Left hindlimb (tissue), 1 donor: ENCODE data around the gene CCDC69.
"Not testable (repeated sequence)": the region's sequence is repeated elsewhere in the genome, so short reads cannot be mapped to it uniquely, and the experiment has no call there.

Experiments used
- DNase-seq: peaks from one replicate; pipeline ENCODE4 v3.0.0-alpha.2; 2018

CCDC69 gene, protein sequence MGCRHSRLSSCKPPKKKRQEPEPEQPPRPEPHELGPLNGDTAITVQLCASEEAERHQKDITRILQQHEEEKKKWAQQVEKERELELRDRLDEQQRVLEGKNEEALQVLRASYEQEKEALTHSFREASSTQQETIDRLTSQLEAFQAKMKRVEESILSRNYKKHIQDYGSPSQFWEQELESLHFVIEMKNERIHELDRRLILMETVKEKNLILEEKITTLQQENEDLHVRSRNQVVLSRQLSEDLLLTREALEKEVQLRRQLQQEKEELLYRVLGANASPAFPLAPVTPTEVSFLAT

GRCh38 chr5:151223447-151224264, at the start of gene CCDC69:
Gene CCDC69, minus strand, starts transcription at chr5:151224092. Its CDS starts 122 bp downstream, at chr5:151223970.
- DNase-seq = peak; percentile 79

- no peak for DNase-seq
These were observed 47.4 kb upstream of the CCDC69 start for GRCh38 chr5:151271336-151271735.

GRCh38 chr5:151270599-151270998, 46.7 kb upstream of the CCDC69 start:
- DNase-seq = no peak

DNA sequence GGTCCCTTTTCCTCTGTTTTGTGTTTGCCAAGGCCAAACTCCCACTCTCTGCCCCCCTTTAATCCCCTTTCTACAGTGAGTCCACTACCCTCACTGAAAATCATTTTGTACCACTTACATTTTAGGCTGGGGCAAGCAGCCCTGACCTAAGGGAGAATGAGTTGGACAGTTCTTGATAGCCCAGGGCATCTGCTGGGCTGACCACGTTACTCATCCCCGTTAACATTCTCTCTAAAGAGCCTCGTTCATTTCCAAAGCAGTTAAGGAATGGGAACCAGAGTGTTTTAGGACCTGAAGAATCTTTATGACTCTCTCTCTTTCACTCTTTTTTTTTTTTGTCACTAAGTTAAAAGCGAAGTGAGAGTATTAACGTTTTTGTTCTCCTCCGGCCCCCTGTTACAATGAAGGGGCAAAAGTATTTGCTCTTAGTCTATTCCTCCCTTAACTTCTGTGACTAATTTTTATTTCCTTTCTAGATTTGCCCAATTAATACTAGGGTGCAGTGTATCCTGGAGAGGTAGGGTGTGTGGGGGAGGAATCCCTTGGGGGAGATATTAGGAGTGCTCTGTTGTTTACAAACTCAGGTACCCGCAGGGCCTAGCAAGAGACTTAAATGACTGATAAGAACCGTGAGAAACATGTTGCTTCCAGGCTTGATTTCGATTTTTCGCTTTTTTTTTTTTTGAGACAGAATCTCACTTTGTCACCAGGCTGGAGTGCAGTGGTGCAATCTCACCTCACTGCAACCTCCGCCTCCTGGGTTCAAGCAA, 43.8 kb upstream of the CCDC69 start:
- no peak for DNase-seq

GRCh38 chr5:151264113-151264512, 40.2 kb upstream of the CCDC69 start:
- DNase-seq = no peak

DNA sequence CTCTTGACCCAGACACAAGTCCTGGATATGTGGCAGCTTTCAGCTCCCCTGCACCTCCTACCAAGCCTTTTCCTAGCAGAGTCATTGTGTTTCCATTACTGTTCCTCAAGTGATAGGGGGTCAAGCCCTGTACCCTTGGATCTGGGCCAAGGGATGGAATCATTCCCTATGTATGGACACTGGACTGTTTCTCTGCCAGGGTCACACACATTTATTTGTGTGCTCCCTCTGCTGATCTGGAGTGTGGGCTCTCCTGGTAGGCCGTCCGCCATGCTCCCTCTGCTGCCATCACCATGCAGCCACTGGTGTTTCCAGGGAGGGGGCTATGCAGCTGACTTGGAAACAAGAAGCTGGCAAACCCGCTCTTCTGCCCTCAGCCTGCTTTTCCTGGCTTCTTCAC, 38.6 kb upstream of the CCDC69 start:
- DNase-seq = no peak

GRCh38 chr5:151259931-151260330, 36.0 kb upstream of the CCDC69 start:
- no peak for DNase-seq

DNA sequence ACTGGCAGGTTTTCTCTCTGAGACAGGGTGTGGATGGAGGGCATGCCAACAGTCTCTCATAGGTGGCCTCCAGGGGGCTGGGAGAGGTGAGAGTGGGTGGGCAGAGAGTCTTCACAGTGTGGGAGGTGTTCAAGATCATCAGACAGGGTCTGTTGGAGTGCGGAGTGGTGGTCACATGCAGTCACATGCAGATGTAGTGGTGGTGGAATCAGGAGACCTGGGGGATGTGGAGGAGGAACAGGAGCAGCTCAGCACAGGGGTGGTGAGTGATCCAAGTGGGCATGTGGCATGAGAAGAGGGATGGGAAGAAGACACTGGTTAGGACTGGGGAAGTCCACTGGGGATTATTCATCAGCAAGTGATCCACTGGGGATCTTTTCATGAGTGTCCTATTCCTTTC, 34.9 kb upstream of the CCDC69 start:
- DNase-seq = no peak

GRCh38 chr5:151258201-151258611, 34.3 kb upstream of the CCDC69 start:
- no peak for DNase-seq

DNA sequence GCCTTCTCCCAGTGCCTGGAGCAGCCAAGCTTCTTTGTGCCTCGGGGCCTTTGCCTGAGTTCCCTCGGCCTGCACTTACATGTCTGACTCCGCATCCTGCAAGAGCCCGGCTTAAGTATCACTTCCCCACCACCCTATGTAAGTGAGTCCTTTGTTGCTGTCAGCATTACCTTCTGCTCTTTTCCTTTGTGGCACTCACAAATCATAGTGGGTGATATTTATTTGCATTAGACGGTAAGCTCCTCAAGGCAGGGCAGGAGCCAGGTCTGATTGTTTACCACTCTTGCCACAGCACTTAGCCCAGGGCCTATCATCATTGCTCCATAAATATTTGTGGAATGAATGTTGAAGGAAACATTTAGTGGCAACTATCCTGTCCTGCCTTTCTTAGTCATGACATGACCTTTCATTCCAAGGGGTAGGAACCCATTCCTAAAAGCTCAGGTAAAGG, 33.9 kb upstream of the CCDC69 start:
- DNase-seq = no peak

GRCh38 chr5:151255621-151256286, 31.9 kb upstream of the CCDC69 start:
- no peak for DNase-seq

GRCh38 chr5:151254990-151255389, 31.1 kb upstream of the CCDC69 start:
- DNase-seq = not testable (repeated sequence)

DNA sequence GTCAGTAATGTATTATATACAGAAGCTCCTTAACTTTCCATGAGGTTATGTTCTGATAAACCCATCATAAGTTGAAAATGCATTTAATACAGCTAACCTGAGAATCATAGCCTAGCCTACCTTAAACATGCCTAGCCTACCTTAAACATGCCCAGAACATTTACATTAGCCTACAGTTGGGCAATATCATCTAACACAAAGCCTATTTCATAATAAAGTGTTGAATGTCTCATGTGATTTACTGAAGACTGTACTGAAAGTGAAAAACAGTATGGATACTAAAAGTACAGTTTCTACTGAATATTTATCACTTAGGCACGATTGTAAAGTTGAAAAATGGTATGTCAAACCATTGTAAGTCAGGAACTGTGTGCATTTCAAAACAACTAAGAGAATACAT, 30.7 kb upstream of the CCDC69 start:
- DNase-seq = no peak

DNA sequence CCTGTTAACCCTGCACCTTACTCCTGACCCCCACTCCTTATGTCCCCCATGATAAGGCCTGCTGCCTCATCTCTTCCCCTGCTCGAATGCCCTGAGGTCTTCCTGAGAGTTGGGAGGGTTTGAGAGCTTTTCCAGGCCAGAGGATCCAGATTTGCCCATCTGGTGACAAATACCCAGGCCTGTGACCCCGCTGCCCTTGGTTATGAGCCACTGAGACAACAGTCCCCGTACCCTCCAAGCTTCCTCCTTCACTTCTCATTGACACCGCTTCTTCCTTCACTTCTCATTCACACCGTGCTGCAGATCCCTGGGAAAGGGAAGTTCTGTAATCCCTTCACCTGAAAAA, 29.7 kb upstream of the CCDC69 start:
- no peak for DNase-seq

GRCh38 chr5:151252762-151253604, 29.1 kb upstream of the CCDC69 start, which contains the start of gene GM2A:
Gene GM2A, plus strand, starts transcription at chr5:151253185. Its CDS starts 32 bp downstream, at chr5:151253217.
- DNase-seq = peak; percentile 100

- no peak for DNase-seq
These were observed 27.7 kb upstream of the CCDC69 start for GRCh38 chr5:151251621-151252020.

- DNase-seq = no peak
These were observed 27.2 kb upstream of the CCDC69 start for GRCh38 chr5:151251001-151251551.

DNA sequence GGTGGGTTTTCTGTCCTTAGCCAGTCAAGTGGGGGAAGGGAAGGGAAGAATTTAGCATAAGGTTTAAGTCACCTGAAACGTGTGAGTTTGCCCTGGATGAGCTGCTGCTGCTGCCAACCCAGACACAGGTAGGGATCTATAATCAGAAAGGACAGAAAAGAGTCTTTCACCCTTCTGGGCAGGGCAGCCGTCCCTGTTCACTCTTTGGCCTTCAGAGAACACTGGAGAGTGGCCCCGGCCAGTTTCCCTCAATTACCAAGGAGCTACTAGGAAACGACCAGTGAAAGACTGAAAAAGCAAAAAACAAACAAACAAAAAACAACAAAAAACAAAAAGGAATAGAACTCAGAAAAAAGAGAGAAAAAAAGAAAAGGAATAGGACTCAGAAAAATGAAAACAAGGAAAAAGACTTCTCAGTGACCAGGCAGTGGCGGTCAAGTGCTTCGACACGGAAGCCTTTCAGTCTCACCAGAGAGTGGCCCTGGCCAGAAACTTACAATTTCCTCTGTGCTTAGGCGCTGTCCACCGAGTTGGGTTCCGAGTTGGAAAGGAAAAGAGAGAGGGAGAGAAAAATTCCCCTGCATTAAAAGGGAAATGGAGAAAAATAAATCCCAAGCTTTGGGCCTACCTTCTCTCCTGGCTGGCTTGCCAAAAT, 26.6 kb upstream of the CCDC69 start:
- DNase-seq = no peak

DNA sequence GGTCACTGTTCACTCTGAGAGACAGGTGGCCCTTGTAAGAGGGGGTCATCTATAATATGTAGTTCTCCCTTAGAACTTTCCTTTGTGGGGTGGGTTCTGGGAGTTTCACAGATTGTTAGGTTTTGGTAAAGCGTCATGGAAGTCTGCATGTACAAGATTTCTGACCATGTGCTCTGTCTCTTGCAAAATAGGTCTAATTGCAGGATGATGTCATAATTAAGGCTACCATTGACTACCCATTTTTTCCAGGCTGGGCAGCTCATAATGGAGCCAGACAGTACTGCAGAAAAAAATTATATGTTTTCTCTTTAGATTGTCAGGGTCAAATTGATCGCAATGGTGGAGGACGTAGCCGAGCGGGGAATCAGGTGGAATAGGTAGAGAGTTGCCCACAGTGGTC, 25.4 kb upstream of the CCDC69 start:
- no peak for DNase-seq

GRCh38 chr5:151248651-151249050, 24.8 kb upstream of the CCDC69 start:
- DNase-seq = no peak

- DNase-seq = no peak
These were observed 21.9 kb upstream of the CCDC69 start for GRCh38 chr5:151245680-151246219.
